ENCODE measurements around the gene AJAP1. TPM values are rescaled to one million over a fixed set of nuclear protein-coding genes. Genes with fewer than 3 reads are reported as not detected.

The AJAP1 gene
- total and polyA plus RNA-seq, 2 experiments from 2014 or later = 0.13 to 0.64 TPM

GRCh38 chr1:4724695-4725250 is 70.4 kb downstream of the AJAP1 start:
- H3K36me3 ChIP-seq (replicated peaks; ENCODE audit: insufficient read depth, low read depth) = no peaks in the 10 kb centered on the region
- no peak for DNase-seq (ENCODE audit: low spot score)
- no peak overlapping the region for H3K4me3 ChIP-seq
- H3K27me3 ChIP-seq = no peaks in the 10 kb centered on the region
- 88% methylated on average over 8 of the region's 8 CpGs for WGBS (ENCODE audit: low lambda C conversion rate, missing lambda C conversion rate)
- H3K9me3 ChIP-seq (ENCODE audit: low read depth) = no peaks in the 10 kb centered on the region
- H3K4me2 ChIP-seq = no peak overlapping the region
- no peak for TF ChIP-seq EZH2 (IDR thresholded peaks at IDR 0.05; ENCODE audit: borderline replicate concordance)
- TF ChIP-seq EZH2phosphoT487 (IDR thresholded peaks at IDR 0.05; ENCODE audit: low read depth, severe bottlenecking, unreplicated experiment) = no peak
- no peak for TF ChIP-seq CTCF (IDR thresholded peaks at IDR 0.05; ENCODE audit: poor library complexity)
- no peak overlapping the region for H2AFZ ChIP-seq
- no peaks in the 10 kb centered on the region for H4K20me1 ChIP-seq (ENCODE audit: insufficient read depth, poor library complexity, severe bottlenecking)
- no peak overlapping the region for H3K27ac ChIP-seq
- H3K4me1 ChIP-seq (ENCODE audit: insufficient read depth) = no peaks in the 10 kb centered on the region
- no peaks in the 10 kb centered on the region for H3K9me2 ChIP-seq (replicated peaks; ENCODE audit: insufficient read depth)
- H3K79me2 ChIP-seq = no peaks in the 10 kb centered on the region

- no peak overlapping the region for H2AFZ ChIP-seq
- H3K4me3 ChIP-seq = no peak overlapping the region
- no peaks in the 10 kb centered on the region for H4K20me1 ChIP-seq (ENCODE audit: insufficient read depth, poor library complexity, severe bottlenecking)
- H3K4me1 ChIP-seq (ENCODE audit: insufficient read depth) = no peaks in the 10 kb centered on the region
- no peaks in the 10 kb centered on the region for H3K79me2 ChIP-seq
- H3K36me3 ChIP-seq (replicated peaks; ENCODE audit: insufficient read depth, low read depth) = no peaks in the 10 kb centered on the region
- no peak overlapping the region for H3K4me2 ChIP-seq
- WGBS (ENCODE audit: low lambda C conversion rate, missing lambda C conversion rate) = 87% methylated on average over 12 of the region's 12 CpGs
- no peaks in the 10 kb centered on the region for H3K9me3 ChIP-seq (ENCODE audit: low read depth)
- no peaks in the 10 kb centered on the region for H3K27me3 ChIP-seq
- TF ChIP-seq EZH2phosphoT487 (IDR thresholded peaks at IDR 0.05; ENCODE audit: low read depth, severe bottlenecking, unreplicated experiment) (no peak), EZH2 (IDR thresholded peaks at IDR 0.05; ENCODE audit: borderline replicate concordance) (no peak), CTCF (IDR thresholded peaks at IDR 0.05; ENCODE audit: poor library complexity) (no peak)
- H3K27ac ChIP-seq = no peak overlapping the region
- H3K9me2 ChIP-seq (replicated peaks; ENCODE audit: insufficient read depth) = no peaks in the 10 kb centered on the region
- no peak for DNase-seq (ENCODE audit: low spot score)
These were observed 71.0 kb downstream of the AJAP1 start for GRCh38 chr1:4725416-4725815.

- Histone ChIP-seq H3K4me3 (no peak overlapping the region), H3K4me1 (ENCODE audit: insufficient read depth) (no peaks in the 10 kb centered on the region), H3K4me2 (no peak overlapping the region), H3K9me3 (ENCODE audit: low read depth) (no peaks in the 10 kb centered on the region), H3K79me2 (no peaks in the 10 kb centered on the region), H3K36me3 (replicated peaks; ENCODE audit: insufficient read depth, low read depth) (no peaks in the 10 kb centered on the region), H3K9me2 (replicated peaks; ENCODE audit: insufficient read depth) (no peaks in the 10 kb centered on the region), H4K20me1 (ENCODE audit: insufficient read depth, poor library complexity, severe bottlenecking) (no peaks in the 10 kb centered on the region), H2AFZ (no peak overlapping the region), H3K27ac (no peak overlapping the region), H3K27me3 (no peaks in the 10 kb centered on the region)
- TF ChIP-seq EZH2 (IDR thresholded peaks at IDR 0.05; ENCODE audit: borderline replicate concordance) (no peak), CTCF (IDR thresholded peaks at IDR 0.05; ENCODE audit: poor library complexity) (no peak), EZH2phosphoT487 (IDR thresholded peaks at IDR 0.05; ENCODE audit: low read depth, severe bottlenecking, unreplicated experiment) (no peak)
- DNase-seq (ENCODE audit: low spot score) = peak; percentile 18
- 70% methylated on average over 26 of the region's 26 CpGs for WGBS (ENCODE audit: low lambda C conversion rate, missing lambda C conversion rate)
These were observed 72.4 kb downstream of the AJAP1 start for GRCh38 chr1:4726620-4727341.
